ENCODE results near the gene SERPIND1.

SERPIND1 gene

DNA sequence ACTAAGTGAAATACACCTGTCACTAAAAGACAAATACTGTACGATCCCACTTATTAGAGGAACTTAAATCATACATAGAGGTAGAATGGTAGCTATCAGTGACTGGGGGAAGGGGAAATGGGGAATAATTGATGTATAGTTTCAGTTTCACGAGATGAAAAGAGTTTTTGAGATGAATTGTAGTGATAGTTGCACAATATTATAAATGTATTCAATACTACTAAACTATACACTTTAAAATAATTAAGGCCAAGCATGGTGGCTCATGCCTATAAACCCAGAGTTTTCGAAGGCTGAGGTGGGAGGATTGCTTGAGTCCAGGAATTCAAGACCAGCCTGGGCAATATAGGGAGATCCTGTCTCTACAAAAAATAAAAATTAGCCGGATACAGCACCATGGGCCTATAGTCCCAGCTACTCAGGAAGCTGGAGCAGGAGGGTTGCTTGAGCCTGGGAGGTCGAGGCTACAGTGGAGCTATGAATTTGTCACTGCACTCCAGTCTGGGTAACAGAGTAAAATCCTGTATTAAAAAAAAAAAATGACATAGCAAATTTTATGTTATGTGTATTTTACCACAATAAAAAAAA lies 40.4 kb downstream of the SERPIND1 start:
- ATAC-seq, result no peak
- no peak for TF ChIP-seq ZNF70 (CRISPR knock-in tag; IDR thresholded peaks at IDR 0.05)
- no peak for TF ChIP-seq ZNF565 (CRISPR knock-in tag; conservative IDR thresholded peaks at IDR 0.05; ENCODE audit: low read depth)
- TF ChIP-seq PATZ1 (CRISPR knock-in tag; IDR thresholded peaks at IDR 0.05; ENCODE audit: borderline replicate concordance), result no peak
- no peak for TF ChIP-seq GLIS3 (CRISPR knock-in tag; IDR thresholded peaks at IDR 0.05)
- no peak for TF ChIP-seq OSR1 (CRISPR knock-in tag; IDR thresholded peaks at IDR 0.05)
- TF ChIP-seq ISL1 (CRISPR knock-in tag; IDR thresholded peaks at IDR 0.05), result no peak
- no peak for TF ChIP-seq ARNTL (CRISPR knock-in tag; IDR thresholded peaks at IDR 0.05; ENCODE audit: borderline replicate concordance, low read depth)
- TF ChIP-seq ZFP3 (CRISPR knock-in tag; IDR thresholded peaks at IDR 0.05), result no peak
- TF ChIP-seq BACH2 (CRISPR knock-in tag; IDR thresholded peaks at IDR 0.05; ENCODE audit: borderline replicate concordance), result no peak
- TF ChIP-seq TOX (CRISPR knock-in tag; IDR thresholded peaks at IDR 0.05; ENCODE audit: borderline replicate concordance), result no peak
- TF ChIP-seq CSRNP3 (CRISPR knock-in tag; IDR thresholded peaks at IDR 0.05), result no peak
- no peak for TF ChIP-seq ZFP30 (CRISPR knock-in tag; IDR thresholded peaks at IDR 0.05)
- TF ChIP-seq SNAI2 (CRISPR knock-in tag; IDR thresholded peaks at IDR 0.05), result no peak
- no peak for TF ChIP-seq CSDC2 (CRISPR knock-in tag; IDR thresholded peaks at IDR 0.05)
- TF ChIP-seq TSHZ2 (CRISPR knock-in tag; IDR thresholded peaks at IDR 0.05), result no peak
- no peak for TF ChIP-seq ESRRG (CRISPR knock-in tag; IDR thresholded peaks at IDR 0.05)
- TF ChIP-seq CREB5 (CRISPR knock-in tag; IDR thresholded peaks at IDR 0.05; ENCODE audit: low read depth), result no peak
- no peak for TF ChIP-seq ZNF8 (CRISPR knock-in tag; IDR thresholded peaks at IDR 0.05)
- TF ChIP-seq RARB (CRISPR knock-in tag; IDR thresholded peaks at IDR 0.05), result no peak
- TF ChIP-seq, protein P1, sequence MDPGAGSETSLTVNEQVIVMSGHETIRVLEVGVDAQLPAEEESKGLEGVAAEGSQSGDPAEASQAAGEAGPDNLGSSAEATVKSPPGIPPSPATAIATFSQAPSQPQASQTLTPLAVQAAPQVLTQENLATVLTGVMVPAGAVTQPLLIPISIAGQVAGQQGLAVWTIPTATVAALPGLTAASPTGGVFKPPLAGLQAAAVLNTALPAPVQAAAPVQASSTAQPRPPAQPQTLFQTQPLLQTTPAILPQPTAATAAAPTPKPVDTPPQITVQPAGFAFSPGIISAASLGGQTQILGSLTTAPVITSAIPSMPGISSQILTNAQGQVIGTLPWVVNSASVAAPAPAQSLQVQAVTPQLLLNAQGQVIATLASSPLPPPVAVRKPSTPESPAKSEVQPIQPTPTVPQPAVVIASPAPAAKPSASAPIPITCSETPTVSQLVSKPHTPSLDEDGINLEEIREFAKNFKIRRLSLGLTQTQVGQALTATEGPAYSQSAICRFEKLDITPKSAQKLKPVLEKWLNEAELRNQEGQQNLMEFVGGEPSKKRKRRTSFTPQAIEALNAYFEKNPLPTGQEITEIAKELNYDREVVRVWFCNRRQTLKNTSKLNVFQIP (CRISPR knock-in tag; IDR thresholded peaks at IDR 0.05; ENCODE audit: borderline replicate concordance, low read depth), result no peak

- TF ChIP-seq RARB (CRISPR knock-in tag; IDR thresholded peaks at IDR 0.05) (no peak), GLIS3 (CRISPR knock-in tag; IDR thresholded peaks at IDR 0.05) (no peak), ESRRG (CRISPR knock-in tag; IDR thresholded peaks at IDR 0.05) (no peak), CSDC2 (CRISPR knock-in tag; IDR thresholded peaks at IDR 0.05) (no peak)
- no peak for ATAC-seq
Observed at GRCh38 chr22:20815477-20816050, 41.7 kb downstream of the SERPIND1 start.

- ATAC-seq, result no peak
- TF ChIP-seq TOX (CRISPR knock-in tag; IDR thresholded peaks at IDR 0.05; ENCODE audit: borderline replicate concordance) (no peak), ISL1 (CRISPR knock-in tag; IDR thresholded peaks at IDR 0.05) (no peak), ZFP30 (CRISPR knock-in tag; IDR thresholded peaks at IDR 0.05) (no peak), CSRNP3 (CRISPR knock-in tag; IDR thresholded peaks at IDR 0.05) (no peak), ZC3H10 (CRISPR knock-in tag; IDR thresholded peaks at IDR 0.05) (no peak), ZFP3 (CRISPR knock-in tag; IDR thresholded peaks at IDR 0.05) (no peak), RARB (CRISPR knock-in tag; IDR thresholded peaks at IDR 0.05) (no peak), SNAI2 (CRISPR knock-in tag; IDR thresholded peaks at IDR 0.05) (no peak), ZNF70 (CRISPR knock-in tag; IDR thresholded peaks at IDR 0.05) (no peak), ESRRG (CRISPR knock-in tag; IDR thresholded peaks at IDR 0.05) (no peak), GLIS3 (CRISPR knock-in tag; IDR thresholded peaks at IDR 0.05) (no peak)
- TF ChIP-seq, protein P1 (CRISPR knock-in tag; IDR thresholded peaks at IDR 0.05; ENCODE audit: borderline replicate concordance, low read depth), result no peak
Observed at GRCh38 chr22:20816559-20816958, 42.6 kb downstream of the SERPIND1 start.
